ENCODE results near the gene SLC9A2. TPM values are rescaled to one million over a fixed set of nuclear protein-coding genes. Genes with fewer than 3 reads are reported as not detected.
A peak's percentile ranks its signal among the peaks of the same experiment; 100 is the strongest.

The SLC9A2 gene
- total and polyA plus RNA-seq, 2 of the 13 experiments (the other 11 are each of a cell fraction or from before 2014, with no cell fraction given) = 0.02 TPM; not detected in 1

DNA sequence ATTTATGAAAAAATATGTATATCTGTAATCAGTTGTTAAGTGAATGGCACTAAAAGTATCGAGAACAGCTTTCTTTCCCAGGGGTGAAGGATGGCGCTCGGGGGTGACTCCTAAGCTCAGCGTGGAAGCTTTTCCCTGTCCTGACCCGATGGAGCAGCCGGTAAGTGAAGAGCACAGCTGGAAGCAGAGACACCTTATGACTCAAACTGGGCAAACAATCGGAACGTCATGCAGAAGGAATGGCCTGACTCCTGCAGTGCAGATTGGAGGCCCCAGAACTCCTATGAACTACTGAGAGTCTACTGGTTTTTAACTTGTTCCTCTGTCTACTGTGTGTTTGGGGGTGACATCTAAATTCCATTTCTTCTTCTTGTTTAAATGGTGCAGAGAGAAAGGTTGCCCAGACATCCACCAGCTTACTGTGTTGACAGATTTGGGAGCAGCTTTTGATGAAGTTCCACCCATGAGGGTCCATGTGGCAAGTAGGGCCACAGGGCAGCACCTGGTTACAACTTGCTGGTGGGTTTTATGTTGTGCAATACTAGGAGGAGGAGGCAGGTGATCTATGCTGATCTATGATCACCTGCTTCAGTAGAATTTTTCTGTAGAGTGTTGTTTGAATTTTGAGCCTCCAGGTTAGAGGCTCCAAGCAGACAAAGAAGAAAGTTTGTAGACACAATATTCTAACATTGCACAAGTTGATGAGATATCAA lies 89.7 kb downstream of the SLC9A2 start (continued):
- TF ChIP-seq FOXA1 (IDR thresholded peaks at IDR 0.05) (no peak), FOXA1 (CRISPR knock-in tag; IDR thresholded peaks at IDR 0.05) (0 out of 2 replicates have a peak, but pooled peaks have one; percentile 24), ZNF292 (CRISPR knock-in tag; IDR thresholded peaks at IDR 0.05; ENCODE audit: borderline replicate concordance, low read depth) (peak; percentile 43; the same call in 1 of the 2 replicates), CREB1 (IDR thresholded peaks at IDR 0.05) (no peak), CREB1 (CRISPR knock-in tag; IDR thresholded peaks at IDR 0.05) (no peak), KLF15 (CRISPR knock-in tag; IDR thresholded peaks at IDR 0.05; ENCODE audit: borderline replicate concordance) (no peak), ZNF350 (CRISPR knock-in tag; IDR thresholded peaks at IDR 0.05; ENCODE audit: borderline replicate concordance, low read depth) (0 out of 2 replicates have a peak, but pooled peaks have one; percentile 25), SATB2 (CRISPR knock-in tag; IDR thresholded peaks at IDR 0.05) (no peak), ZNF230 (CRISPR knock-in tag; IDR thresholded peaks at IDR 0.05) (no peak), HDAC1 (CRISPR knock-in tag; IDR thresholded peaks at IDR 0.05) (0 out of 2 replicates have a peak, but pooled peaks have one; percentile 16), CEBPG (CRISPR knock-in tag; IDR thresholded peaks at IDR 0.05) (peak; percentile 70), KAT7 (CRISPR knock-in tag; IDR thresholded peaks at IDR 0.05; ENCODE audit: borderline replicate concordance) (no peak), MED13 (CRISPR knock-in tag; IDR thresholded peaks at IDR 0.05) (no peak)
- TF ChIP-seq, protein P1, sequence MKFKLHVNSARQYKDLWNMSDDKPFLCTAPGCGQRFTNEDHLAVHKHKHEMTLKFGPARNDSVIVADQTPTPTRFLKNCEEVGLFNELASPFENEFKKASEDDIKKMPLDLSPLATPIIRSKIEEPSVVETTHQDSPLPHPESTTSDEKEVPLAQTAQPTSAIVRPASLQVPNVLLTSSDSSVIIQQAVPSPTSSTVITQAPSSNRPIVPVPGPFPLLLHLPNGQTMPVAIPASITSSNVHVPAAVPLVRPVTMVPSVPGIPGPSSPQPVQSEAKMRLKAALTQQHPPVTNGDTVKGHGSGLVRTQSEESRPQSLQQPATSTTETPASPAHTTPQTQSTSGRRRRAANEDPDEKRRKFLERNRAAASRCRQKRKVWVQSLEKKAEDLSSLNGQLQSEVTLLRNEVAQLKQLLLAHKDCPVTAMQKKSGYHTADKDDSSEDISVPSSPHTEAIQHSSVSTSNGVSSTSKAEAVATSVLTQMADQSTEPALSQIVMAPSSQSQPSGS (CRISPR knock-in tag; IDR thresholded peaks at IDR 0.05) = 0 out of 2 replicates have a peak, but pooled peaks have one; percentile 41
- TF ChIP-seq, protein P2, sequence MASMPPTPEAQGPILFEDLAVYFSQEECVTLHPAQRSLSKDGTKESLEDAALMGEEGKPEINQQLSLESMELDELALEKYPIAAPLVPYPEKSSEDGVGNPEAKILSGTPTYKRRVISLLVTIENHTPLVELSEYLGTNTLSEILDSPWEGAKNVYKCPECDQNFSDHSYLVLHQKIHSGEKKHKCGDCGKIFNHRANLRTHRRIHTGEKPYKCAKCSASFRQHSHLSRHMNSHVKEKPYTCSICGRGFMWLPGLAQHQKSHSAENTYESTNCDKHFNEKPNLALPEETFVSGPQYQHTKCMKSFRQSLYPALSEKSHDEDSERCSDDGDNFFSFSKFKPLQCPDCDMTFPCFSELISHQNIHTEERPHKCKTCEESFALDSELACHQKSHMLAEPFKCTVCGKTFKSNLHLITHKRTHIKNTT (CRISPR knock-in tag; IDR thresholded peaks at IDR 0.05) = no peak
- TF ChIP-seq, protein P3, sequence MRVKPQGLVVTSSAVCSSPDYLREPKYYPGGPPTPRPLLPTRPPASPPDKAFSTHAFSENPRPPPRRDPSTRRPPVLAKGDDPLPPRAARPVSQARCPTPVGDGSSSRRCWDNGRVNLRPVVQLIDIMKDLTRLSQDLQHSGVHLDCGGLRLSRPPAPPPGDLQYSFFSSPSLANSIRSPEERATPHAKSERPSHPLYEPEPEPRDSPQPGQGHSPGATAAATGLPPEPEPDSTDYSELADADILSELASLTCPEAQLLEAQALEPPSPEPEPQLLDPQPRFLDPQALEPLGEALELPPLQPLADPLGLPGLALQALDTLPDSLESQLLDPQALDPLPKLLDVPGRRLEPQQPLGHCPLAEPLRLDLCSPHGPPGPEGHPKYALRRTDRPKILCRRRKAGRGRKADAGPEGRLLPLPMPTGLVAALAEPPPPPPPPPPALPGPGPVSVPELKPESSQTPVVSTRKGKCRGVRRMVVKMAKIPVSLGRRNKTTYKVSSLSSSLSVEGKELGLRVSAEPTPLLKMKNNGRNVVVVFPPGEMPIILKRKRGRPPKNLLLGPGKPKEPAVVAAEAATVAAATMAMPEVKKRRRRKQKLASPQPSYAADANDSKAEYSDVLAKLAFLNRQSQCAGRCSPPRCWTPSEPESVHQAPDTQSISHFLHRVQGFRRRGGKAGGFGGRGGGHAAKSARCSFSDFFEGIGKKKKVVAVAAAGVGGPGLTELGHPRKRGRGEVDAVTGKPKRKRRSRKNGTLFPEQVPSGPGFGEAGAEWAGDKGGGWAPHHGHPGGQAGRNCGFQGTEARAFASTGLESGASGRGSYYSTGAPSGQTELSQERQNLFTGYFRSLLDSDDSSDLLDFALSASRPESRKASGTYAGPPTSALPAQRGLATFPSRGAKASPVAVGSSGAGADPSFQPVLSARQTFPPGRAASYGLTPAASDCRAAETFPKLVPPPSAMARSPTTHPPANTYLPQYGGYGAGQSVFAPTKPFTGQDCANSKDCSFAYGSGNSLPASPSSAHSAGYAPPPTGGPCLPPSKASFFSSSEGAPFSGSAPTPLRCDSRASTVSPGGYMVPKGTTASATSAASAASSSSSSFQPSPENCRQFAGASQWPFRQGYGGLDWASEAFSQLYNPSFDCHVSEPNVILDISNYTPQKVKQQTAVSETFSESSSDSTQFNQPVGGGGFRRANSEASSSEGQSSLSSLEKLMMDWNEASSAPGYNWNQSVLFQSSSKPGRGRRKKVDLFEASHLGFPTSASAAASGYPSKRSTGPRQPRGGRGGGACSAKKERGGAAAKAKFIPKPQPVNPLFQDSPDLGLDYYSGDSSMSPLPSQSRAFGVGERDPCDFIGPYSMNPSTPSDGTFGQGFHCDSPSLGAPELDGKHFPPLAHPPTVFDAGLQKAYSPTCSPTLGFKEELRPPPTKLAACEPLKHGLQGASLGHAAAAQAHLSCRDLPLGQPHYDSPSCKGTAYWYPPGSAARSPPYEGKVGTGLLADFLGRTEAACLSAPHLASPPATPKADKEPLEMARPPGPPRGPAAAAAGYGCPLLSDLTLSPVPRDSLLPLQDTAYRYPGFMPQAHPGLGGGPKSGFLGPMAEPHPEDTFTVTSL (CRISPR knock-in tag; IDR thresholded peaks at IDR 0.05; ENCODE audit: borderline replicate concordance) = peak; percentile 29; the same call in 1 of the 2 replicates
- TF ChIP-seq, protein P4, sequence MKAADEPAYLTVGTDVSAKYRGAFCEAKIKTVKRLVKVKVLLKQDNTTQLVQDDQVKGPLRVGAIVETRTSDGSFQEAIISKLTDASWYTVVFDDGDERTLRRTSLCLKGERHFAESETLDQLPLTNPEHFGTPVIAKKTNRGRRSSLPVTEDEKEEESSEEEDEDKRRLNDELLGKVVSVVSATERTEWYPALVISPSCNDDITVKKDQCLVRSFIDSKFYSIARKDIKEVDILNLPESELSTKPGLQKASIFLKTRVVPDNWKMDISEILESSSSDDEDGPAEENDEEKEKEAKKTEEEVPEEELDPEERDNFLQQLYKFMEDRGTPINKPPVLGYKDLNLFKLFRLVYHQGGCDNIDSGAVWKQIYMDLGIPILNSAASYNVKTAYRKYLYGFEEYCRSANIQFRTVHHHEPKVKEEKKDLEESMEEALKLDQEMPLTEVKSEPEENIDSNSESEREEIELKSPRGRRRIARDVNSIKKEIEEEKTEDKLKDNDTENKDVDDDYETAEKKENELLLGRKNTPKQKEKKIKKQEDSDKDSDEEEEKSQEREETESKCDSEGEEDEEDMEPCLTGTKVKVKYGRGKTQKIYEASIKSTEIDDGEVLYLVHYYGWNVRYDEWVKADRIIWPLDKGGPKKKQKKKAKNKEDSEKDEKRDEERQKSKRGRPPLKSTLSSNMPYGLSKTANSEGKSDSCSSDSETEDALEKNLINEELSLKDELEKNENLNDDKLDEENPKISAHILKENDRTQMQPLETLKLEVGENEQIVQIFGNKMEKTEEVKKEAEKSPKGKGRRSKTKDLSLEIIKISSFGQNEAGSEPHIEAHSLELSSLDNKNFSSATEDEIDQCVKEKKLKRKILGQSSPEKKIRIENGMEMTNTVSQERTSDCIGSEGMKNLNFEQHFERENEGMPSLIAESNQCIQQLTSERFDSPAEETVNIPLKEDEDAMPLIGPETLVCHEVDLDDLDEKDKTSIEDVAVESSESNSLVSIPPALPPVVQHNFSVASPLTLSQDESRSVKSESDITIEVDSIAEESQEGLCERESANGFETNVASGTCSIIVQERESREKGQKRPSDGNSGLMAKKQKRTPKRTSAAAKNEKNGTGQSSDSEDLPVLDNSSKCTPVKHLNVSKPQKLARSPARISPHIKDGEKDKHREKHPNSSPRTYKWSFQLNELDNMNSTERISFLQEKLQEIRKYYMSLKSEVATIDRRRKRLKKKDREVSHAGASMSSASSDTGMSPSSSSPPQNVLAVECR (CRISPR knock-in tag; IDR thresholded peaks at IDR 0.05; ENCODE audit: borderline replicate concordance) = peak; percentile 12; the same call in 1 of the 2 replicates

All from HepG2 (cell line).